GM06990 (cell line): ENCODE data around the gene RDH16.
"Not testable (repeated sequence)": the region's sequence is repeated elsewhere in the genome, so short reads cannot be mapped to it uniquely, and the experiment has no call there.

Experiments
- DNase-seq: peaks from one replicate; pipeline ENCODE4 v3.0.0-alpha.2; 2011; ENCODE audit not compliant: insufficient read length; ENCODE audit errors: extremely low read depth
- H3K27me3 ChIP-seq: replicated peaks from 2 replicates; pipeline ENCODE4 v1.6.0; 2011; ENCODE audit warnings: low read length; ENCODE audit not compliant: control insufficient read depth, insufficient read depth
- H3K36me3 ChIP-seq: 2 replicates; pipeline ENCODE4 v1.5.1; 2011; ENCODE audit warnings: low read length; ENCODE audit not compliant: control insufficient read depth, insufficient read depth
- H3K4me3 ChIP-seq: replicated peaks from 2 replicates; pipeline ENCODE4 v1.5.1; 2011; ENCODE audit warnings: low read depth, mild to moderate bottlenecking, control low read depth, low read length
- TF ChIP-seq, protein P1 (sequence below): IDR thresholded peaks from 2 replicates; pipeline ENCODE4 v1.5.1; 2011; ENCODE audit warnings: low read length, control low read depth, mild to moderate bottlenecking, inconsistent platforms; ENCODE audit not compliant: insufficient read depth, poor library complexity, severe bottlenecking

Gene RDH16

DNA sequence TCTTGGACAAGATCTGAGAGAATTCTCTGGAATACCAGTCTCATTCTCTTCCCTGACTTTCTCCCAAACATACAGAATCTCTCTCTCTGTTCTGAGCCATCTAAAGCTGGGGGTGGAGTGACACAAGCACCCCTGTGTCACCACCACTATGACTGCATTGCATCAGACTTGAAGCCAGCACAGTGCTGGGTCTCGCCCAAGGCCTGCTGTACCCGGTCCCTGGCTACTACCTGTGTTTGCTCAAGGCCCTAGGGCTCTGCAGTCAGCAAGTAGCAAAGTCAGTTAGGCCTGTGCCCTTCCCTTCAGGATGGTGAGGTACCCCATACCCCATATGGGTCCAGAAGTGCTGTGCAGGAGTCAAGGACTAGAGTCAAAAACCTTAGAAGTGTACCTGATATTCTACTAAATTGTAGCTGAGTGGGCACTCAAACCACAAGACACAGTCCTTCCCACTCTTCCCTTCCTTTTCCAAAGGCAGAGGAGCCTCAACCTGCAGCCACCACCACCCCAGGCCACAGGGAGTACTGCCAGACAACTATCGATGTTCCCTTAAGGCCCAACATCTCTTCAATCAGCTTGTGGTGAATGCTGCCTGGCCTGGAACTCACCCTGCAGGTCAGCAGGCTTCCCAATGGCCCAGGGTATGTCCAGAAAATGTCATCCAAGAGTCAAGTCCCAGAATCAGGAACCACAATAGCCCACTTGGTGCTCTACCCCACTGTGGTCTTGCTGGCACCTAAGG is 21.2 kb upstream of the RDH16 start:
- Histone ChIP-seq H3K36me3 (no peaks in the 10 kb centered on the region), H3K4me3 (no peak overlapping the region), H3K27me3 (no peaks in the 10 kb centered on the region)
- TF ChIP-seq, protein P1, sequence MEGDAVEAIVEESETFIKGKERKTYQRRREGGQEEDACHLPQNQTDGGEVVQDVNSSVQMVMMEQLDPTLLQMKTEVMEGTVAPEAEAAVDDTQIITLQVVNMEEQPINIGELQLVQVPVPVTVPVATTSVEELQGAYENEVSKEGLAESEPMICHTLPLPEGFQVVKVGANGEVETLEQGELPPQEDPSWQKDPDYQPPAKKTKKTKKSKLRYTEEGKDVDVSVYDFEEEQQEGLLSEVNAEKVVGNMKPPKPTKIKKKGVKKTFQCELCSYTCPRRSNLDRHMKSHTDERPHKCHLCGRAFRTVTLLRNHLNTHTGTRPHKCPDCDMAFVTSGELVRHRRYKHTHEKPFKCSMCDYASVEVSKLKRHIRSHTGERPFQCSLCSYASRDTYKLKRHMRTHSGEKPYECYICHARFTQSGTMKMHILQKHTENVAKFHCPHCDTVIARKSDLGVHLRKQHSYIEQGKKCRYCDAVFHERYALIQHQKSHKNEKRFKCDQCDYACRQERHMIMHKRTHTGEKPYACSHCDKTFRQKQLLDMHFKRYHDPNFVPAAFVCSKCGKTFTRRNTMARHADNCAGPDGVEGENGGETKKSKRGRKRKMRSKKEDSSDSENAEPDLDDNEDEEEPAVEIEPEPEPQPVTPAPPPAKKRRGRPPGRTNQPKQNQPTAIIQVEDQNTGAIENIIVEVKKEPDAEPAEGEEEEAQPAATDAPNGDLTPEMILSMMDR: no peak
- DNase-seq: no peak

DNA sequence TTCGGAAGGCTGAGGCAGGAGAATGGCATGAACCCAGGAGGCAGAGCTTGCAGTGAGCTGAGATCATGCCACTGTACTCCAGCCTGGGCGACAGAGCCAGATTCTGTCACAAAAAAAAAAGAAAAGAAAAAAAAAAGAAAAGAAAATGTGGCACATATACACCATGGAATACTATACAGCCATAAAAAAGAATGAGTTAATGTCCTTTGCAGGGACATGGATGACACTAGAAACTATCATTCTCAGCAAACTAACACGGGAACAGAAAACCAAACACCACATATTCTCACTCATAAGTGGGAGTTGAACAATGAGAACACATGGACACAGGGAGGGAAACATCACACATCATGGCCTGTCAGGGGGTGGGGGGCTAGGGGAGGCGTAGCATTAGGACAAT is 20.0 kb upstream of the RDH16 start:
- H3K27me3 ChIP-seq, DNase-seq, H3K4me3 ChIP-seq, H3K36me3 ChIP-seq: not testable (repeated sequence)

- H3K4me3 ChIP-seq, DNase-seq, H3K27me3 ChIP-seq, H3K36me3 ChIP-seq: not testable (repeated sequence)
These were observed 16.8 kb upstream of the RDH16 start for GRCh38 chr12:56974224-56974623.

- not testable (repeated sequence) for DNase-seq, H3K36me3 ChIP-seq, H3K27me3 ChIP-seq
These were observed 11.5 kb upstream of the RDH16 start for GRCh38 chr12:56968910-56969309.

DNA sequence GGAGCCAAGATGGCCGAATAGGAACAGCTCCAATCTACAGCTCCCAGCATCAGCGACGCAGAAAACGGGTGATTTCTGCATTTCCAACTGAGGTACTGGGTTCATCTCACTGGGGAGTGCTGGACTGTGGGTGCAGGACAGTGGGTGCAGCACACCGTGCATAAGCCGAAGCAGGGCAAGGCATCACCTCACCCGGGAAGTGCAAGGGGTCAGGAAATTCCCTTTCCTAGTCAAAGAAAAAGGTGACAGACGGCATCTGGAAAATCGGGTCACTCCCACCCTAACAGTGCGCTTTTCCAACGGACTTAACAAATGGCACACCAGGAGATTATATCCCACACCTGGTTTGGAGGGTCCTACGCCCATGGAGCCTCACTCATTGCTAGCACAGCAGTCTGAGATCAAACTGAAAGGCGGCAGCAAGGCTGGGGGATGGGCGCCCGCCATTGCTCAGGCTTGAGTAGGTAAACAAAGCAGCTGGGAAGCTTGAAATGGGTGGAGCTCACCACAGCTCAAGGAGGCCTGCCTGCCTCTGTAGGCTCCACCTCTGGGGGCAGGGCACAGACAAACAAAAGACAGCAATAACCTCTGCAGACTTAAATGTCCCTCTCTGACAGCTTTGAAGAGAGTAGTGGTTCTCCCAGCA is 8.7 kb upstream of the RDH16 start:
- not testable (repeated sequence) for H3K27me3 ChIP-seq, H3K36me3 ChIP-seq, H3K4me3 ChIP-seq, DNase-seq

More at GRCh38 chr12:56968910-56969309, 11.5 kb upstream of the RDH16 start:
- not testable (repeated sequence) for H3K4me3 ChIP-seq

GRCh38 chr12:56965124-56965523 is 7.7 kb upstream of the RDH16 start:
- not testable (repeated sequence) for DNase-seq, H3K27me3 ChIP-seq, H3K4me3 ChIP-seq, H3K36me3 ChIP-seq

GRCh38 chr12:56963557-56963956 is 6.1 kb upstream of the RDH16 start:
- H3K36me3 ChIP-seq, H3K4me3 ChIP-seq, H3K27me3 ChIP-seq, DNase-seq: not testable (repeated sequence)

GRCh38 chr12:56962247-56962646 is 4.8 kb upstream of the RDH16 start:
- not testable (repeated sequence) for H3K36me3 ChIP-seq, H3K27me3 ChIP-seq, DNase-seq, H3K4me3 ChIP-seq

GRCh38 chr12:56958422-56958821 is 1.0 kb upstream of the RDH16 start:
- no peak for DNase-seq
- Histone ChIP-seq H3K4me3 (no peak overlapping the region), H3K36me3 (no peaks in the 10 kb centered on the region), H3K27me3 (0 out of 2 replicates have a peak, but pooled peaks cover 2% of the 10 kb centered on the region)
- TF ChIP-seq, protein P1: no peak
